ENCODE measurements around the gene AKT3. TPM values are rescaled to one million over a fixed set of nuclear protein-coding genes. Genes with fewer than 3 reads are reported as not detected.

Gene AKT3
- total RNA-seq, 6 donors from 2014 or later = 23.0 to 51.2 (median 46.8) TPM

DNA sequence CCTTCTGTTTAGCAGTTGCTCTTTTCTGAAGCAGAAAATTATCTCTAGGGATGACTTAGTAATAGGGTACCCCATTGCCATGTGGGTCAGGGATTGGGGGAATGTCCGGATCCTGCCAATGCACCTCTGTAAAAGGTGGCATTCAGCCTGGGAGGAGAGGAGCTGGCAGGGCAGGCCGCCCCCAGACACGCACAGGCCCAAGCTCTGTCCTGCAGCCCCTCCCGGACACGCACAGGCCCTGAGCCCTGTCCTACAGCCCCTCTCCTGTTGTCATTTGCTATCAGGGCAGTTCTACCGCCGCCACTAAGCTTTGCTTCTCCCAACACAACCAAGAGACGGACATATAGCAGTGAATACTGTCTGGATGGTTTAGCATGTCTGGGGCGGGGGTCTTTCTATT lies 375.1 kb downstream of the AKT3 start:
- H3K9me3 ChIP-seq = no peaks in the 10 kb centered on the region
- ATAC-seq (ENCODE audit: low FRiP score in 2 of 2) = no peak
- no peak for DNase-seq

DNA sequence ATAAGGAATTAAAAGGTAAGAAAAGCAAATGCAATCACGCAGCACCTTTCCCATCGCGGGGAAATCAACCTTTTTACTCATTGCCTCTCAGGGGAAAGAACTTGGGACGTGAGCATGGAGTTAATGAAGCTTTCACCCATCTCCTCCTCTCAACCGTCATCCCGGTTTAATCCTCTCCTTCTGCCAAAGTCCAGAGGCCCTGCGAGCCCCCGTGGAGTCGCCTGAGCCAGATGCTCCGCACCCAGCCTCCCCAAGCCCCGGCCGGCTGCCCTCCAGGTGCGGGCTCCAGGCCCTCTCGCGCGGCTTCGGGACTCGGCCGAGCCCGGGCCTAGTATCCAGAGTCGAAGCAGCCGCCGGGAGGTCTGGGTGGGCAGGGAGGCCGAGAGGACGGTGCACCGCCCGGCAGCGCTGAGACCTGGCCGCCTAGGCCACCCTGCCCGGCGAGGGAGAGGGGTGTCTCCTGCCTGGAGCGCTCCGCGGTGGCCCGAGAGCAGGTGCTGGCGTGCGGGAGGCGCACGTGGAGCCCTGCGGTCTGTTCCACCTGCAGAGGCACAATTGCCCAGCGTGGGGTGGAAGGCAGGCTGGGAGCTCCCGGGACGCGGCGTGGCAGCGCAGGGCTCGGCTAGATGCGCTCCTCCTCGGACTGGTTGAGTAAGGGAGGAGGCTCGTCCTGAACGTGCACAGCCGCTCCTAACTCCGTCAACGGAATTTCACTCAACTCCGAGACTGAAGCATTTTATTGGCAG lies 375.7 kb downstream of the AKT3 start:
- H3K27ac ChIP-seq = peak overlapping the region in 2 of 4 donors; percentile 37 to 65
- H3K27me3 ChIP-seq = no peaks in the 10 kb centered on the region
- peaks cover 9 to 27% (median 15%) of the 10 kb centered on the region in 4 donors for H3K4me1 ChIP-seq
- TF ChIP-seq EP300 (IDR thresholded peaks at IDR 0.05) (no peak), POLR2A (IDR thresholded peaks at IDR 0.05) (no peak), POLR2AphosphoS5 (IDR thresholded peaks at IDR 0.05) (no peak)
- TF ChIP-seq, protein P1, sequence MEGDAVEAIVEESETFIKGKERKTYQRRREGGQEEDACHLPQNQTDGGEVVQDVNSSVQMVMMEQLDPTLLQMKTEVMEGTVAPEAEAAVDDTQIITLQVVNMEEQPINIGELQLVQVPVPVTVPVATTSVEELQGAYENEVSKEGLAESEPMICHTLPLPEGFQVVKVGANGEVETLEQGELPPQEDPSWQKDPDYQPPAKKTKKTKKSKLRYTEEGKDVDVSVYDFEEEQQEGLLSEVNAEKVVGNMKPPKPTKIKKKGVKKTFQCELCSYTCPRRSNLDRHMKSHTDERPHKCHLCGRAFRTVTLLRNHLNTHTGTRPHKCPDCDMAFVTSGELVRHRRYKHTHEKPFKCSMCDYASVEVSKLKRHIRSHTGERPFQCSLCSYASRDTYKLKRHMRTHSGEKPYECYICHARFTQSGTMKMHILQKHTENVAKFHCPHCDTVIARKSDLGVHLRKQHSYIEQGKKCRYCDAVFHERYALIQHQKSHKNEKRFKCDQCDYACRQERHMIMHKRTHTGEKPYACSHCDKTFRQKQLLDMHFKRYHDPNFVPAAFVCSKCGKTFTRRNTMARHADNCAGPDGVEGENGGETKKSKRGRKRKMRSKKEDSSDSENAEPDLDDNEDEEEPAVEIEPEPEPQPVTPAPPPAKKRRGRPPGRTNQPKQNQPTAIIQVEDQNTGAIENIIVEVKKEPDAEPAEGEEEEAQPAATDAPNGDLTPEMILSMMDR (IDR thresholded peaks at IDR 0.05) = no peak
- DNase-seq = peak in 1 of 2 donors; percentile 75
- WGBS, 2 donors = 90 to 92% methylated on average over 36 to 54 of the region's 55 CpGs
- peaks cover 0 to 3% (median 1%) of the 10 kb centered on the region in 4 donors for H3K36me3 ChIP-seq
- ATAC-seq (ENCODE audit: low FRiP score in 2 of 2) = no peak
- H3K9me3 ChIP-seq = no peaks in the 10 kb centered on the region
- peak overlapping the region in 1 of 4 donors; percentile 42 for H3K4me3 ChIP-seq

More for the DNA sequence above, 375.1 kb downstream of the AKT3 start:
- TF ChIP-seq EP300 (IDR thresholded peaks at IDR 0.05) (no peak), POLR2AphosphoS5 (IDR thresholded peaks at IDR 0.05) (no peak), POLR2A (IDR thresholded peaks at IDR 0.05) (no peak)
- TF ChIP-seq, protein P1 (IDR thresholded peaks at IDR 0.05) = no peak
- no peaks in the 10 kb centered on the region for H3K27me3 ChIP-seq
- H3K36me3 ChIP-seq = peaks cover 0 to 3% (median 1%) of the 10 kb centered on the region in 4 donors
- H3K27ac ChIP-seq = no peak overlapping the region
- H3K4me1 ChIP-seq = peaks cover 9 to 27% (median 15%) of the 10 kb centered on the region in 4 donors
- WGBS, 2 donors = 94 to 99% methylated on average over 8 to 9 of the region's 9 CpGs
- no peak overlapping the region for H3K4me3 ChIP-seq

DNA sequence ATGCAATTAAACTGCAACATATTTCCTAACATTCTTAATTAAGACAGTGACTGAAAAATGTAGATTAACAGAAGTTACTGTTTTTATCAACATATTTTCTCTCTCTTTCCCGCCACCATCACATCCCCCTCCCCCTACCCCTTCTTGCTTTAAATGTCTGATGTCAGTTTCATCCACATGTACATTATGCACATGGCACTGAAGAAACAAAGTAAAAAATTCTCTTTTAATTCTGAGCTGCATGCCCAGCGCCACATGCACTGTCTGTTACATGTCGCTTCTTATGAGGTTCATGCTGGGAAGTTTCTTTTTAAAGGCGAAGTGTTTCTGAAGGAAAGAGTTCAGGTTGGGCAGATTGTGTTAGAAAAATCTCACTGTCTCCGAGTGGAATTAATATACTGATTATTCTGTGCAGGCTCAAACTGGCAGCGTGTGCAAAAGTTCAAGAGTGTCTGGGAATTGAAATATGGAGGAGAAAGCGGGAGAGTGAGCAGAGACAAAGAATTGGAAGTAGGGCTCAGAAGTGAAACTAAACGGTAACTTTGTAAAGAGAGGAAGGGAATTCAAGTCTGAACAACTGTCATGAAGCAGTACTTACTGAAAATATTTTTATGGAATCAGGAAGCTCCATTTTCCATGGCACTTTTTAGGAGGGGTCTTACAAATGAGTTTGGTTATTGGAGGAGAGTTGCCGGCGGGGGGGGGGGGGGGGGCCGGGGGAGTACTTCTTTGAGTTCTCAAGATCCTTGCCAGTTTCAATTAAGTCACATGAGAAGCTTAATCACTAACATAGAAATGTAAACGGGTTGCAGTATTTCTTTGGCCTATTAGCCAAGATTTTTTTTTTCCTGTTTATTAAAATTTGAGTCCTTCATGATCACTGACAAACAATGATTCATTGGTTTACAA lies 376.6 kb downstream of the AKT3 start:
- 15 to 20% methylated on average over 12 of the region's 12 CpGs for WGBS, 2 donors
- no peak for TF ChIP-seq POLR2AphosphoS5 (IDR thresholded peaks at IDR 0.05)
- no peak for TF ChIP-seq POLR2A (IDR thresholded peaks at IDR 0.05)
- TF ChIP-seq EP300 (IDR thresholded peaks at IDR 0.05) = no peak
- H3K36me3 ChIP-seq = peaks cover 0 to 3% (median 1%) of the 10 kb centered on the region in 4 donors
- H3K4me3 ChIP-seq = peak overlapping the region in 3 of 4 donors; percentile 22 to 42 (median 37)
- peaks cover 9 to 27% (median 15%) of the 10 kb centered on the region in 4 donors for H3K4me1 ChIP-seq
- H3K27me3 ChIP-seq = no peaks in the 10 kb centered on the region
- H3K27ac ChIP-seq = peak overlapping the region in 2 of 4 donors; percentile 37 to 65
- ATAC-seq (ENCODE audit: low FRiP score in 2 of 2) = peak in 1 of 2 donors; percentile 24
- no peak for DNase-seq
- no peaks in the 10 kb centered on the region for H3K9me3 ChIP-seq

DNA sequence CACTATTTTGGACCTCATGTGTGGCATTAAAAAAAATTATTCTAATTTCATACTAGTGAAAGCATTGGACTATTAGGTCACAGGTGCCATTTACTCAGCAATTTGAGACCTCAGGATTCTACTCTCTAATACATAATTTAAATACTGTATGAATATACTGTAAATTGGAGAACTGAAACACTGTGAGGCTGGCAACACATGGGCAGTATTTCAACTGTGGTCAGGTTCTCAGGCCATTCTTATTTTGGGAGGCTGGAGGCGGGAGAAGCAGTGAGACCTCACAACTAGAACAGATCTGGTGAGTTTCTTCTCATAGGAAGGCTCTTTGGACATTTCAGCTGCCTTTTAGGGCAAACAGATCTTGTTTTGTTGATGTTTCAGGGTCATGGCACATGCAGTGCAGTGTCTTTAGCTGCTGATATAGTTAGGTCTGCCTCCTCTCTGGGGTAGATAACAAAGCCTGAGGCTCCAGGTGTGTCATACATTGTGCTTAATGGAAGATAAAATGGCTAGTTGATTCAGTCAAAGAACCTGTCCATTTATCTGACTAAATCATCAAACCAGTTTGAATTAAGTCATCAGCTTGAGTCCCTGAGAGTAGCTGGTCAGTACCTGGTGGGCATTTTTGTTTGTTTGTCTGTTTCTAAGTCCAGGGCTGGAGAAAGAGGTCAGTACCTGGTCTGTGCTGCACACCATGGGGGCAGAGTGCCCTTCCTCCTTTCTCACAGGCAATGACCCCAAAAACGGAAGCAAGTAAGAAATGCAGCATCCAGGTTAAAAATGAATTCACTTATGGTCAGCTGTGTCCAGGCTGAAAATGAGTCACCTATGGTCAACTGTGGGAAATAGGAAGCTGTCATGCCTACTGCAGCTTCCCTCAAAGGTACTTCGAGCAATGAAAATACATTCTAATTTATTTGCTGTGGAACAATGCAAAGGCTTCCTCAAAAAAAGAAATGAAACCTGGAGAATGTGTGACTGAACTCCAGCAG lies 378.0 kb downstream of the AKT3 start:
- H3K36me3 ChIP-seq = peaks cover 0 to 3% (median 1%) of the 10 kb centered on the region in 4 donors
- H3K9me3 ChIP-seq = no peaks in the 10 kb centered on the region
- ATAC-seq (ENCODE audit: low FRiP score in 2 of 2) (peak in 1 of 2 donors; percentile 58), DNase-seq (no peak)
- H3K4me3 ChIP-seq = no peak overlapping the region
- WGBS, 2 donors = 58 to 78% methylated on average over 2 to 3 of the region's 3 CpGs
- H3K27me3 ChIP-seq = no peaks in the 10 kb centered on the region
- H3K4me1 ChIP-seq = peaks cover 9 to 27% (median 15%) of the 10 kb centered on the region in 4 donors
- TF ChIP-seq, protein P1 (IDR thresholded peaks at IDR 0.05) = no peak
- TF ChIP-seq POLR2A (IDR thresholded peaks at IDR 0.05) (no peak), POLR2AphosphoS5 (IDR thresholded peaks at IDR 0.05) (no peak), EP300 (IDR thresholded peaks at IDR 0.05) (no peak)
- H3K27ac ChIP-seq = no peak overlapping the region

Measured in upper lobe of left lung (tissue), 6 donors.